SK-N-SH treated with all-trans-retinoic acid at 6 μM for 48 hours (cell line): ENCODE results near the gene OR2J2.

Source experiments
- ARNTL ChIP-seq: fragments of 450-650 bp; formaldehyde crosslinking; IDR thresholded peaks from 2 replicates; pipeline ENCODE4 v1.5.0; 2020; ENCODE audit warnings: low read depth, mild to moderate bottlenecking, moderate library complexity, borderline replicate concordance
- BACH2 ChIP-seq: fragments of 250-450 bp; sonication (Bioruptor Pico); IDR thresholded peaks from 2 replicates; pipeline ENCODE4 v1.9.0; 2021; ENCODE audit warnings: mild to moderate bottlenecking, borderline replicate concordance
- ISL1 ChIP-seq: fragments of 250-450 bp; sonication (Bioruptor Pico); IDR thresholded peaks from 2 replicates; pipeline ENCODE4 v2.1.2; 2022; ENCODE audit warnings: mild to moderate bottlenecking, moderate library complexity
- OSR1 ChIP-seq: fragments of 250-450 bp; sonication (Bioruptor Pico); IDR thresholded peaks from 2 replicates; pipeline ENCODE4 v1.8.0; 2022; ENCODE audit warnings: moderate library complexity, mild to moderate bottlenecking, inconsistent platforms
- PPARA ChIP-seq: fragments of 250-450 bp; sonication (Bioruptor Pico); IDR thresholded peaks from 2 replicates; pipeline ENCODE4 v1.5.0; 2020; ENCODE audit warnings: mild to moderate bottlenecking, borderline replicate concordance
- RARB ChIP-seq: fragments of 250-450 bp; sonication (Bioruptor Pico); IDR thresholded peaks from 2 replicates; pipeline ENCODE4 v1.8.0; 2021; ENCODE audit warnings: mild to moderate bottlenecking, moderate library complexity
- SNAI2 ChIP-seq: fragments of 250-450 bp; sonication (Bioruptor Pico); IDR thresholded peaks from 2 replicates; pipeline ENCODE4 v1.5.0; 2020; ENCODE audit warnings: mild to moderate bottlenecking, moderate library complexity
- TCF4 ChIP-seq: fragments of 250-450 bp; sonication (Bioruptor Pico); IDR thresholded peaks from 2 replicates; pipeline ENCODE4 v1.8.0; 2021; ENCODE audit warnings: mild to moderate bottlenecking, moderate library complexity, borderline replicate concordance
- TOX ChIP-seq: fragments of 250-450 bp; sonication (Bioruptor Pico); IDR thresholded peaks from 2 replicates; pipeline ENCODE4 v1.8.0; 2021; ENCODE audit warnings: mild to moderate bottlenecking, moderate library complexity, borderline replicate concordance
- ZFP3 ChIP-seq: fragments of 250-450 bp; sonication (Bioruptor Pico); IDR thresholded peaks from 2 replicates; pipeline ENCODE4 v1.5.0; 2020; ENCODE audit warnings: mild to moderate bottlenecking, moderate library complexity
- ZFP30 ChIP-seq: fragments of 450-650 bp; formaldehyde crosslinking; IDR thresholded peaks from 2 replicates; pipeline ENCODE4 v1.5.0; 2022; ENCODE audit warnings: mild to moderate bottlenecking, moderate library complexity
- TF ChIP-seq, protein P1 (sequence below): fragments of 250-450 bp; sonication (Bioruptor Pico); IDR thresholded peaks from 2 replicates; pipeline ENCODE4 v1.8.0; 2020; ENCODE audit warnings: mild to moderate bottlenecking, moderate library complexity, borderline replicate concordance
- TF ChIP-seq, protein P2 (sequence below): fragments of 250-450 bp; sonication (Bioruptor Pico); IDR thresholded peaks from 2 replicates; pipeline ENCODE4 v1.5.1; 2020; ENCODE audit warnings: low read depth, mild to moderate bottlenecking, moderate library complexity

DNA sequence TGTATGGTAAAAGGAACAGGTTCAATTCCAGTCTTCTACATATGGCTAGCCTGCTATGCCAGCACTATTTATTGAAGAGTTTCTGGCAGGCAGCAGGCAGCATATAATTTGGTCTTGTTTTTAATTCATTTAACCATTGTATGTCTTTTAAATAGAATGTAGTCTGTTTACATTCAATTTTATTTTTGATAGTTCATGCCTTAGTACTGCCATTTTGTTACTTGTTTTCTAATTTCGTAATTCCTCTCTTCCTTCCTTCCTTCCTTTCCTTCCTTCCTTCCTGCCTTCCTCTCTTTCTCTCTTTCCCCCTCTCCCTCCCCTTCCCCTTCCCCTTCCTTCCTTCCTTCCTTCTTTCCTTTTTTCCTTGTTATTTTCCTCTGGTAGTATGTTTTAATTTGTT is 17.6 kb upstream of the OR2J2 start:
- TF ChIP-seq RARB (no peak), ZFP30 (CRISPR knock-in tag) (no peak), OSR1 (no peak), ZFP3 (CRISPR knock-in tag) (no peak), TOX (no peak), ARNTL (CRISPR knock-in tag) (no peak), ISL1 (CRISPR knock-in tag) (no peak), PPARA (CRISPR knock-in tag) (no peak), BACH2 (CRISPR knock-in tag) (no peak), SNAI2 (CRISPR knock-in tag) (no peak), TCF4 (CRISPR knock-in tag) (no peak)
- TF ChIP-seq, protein P1, sequence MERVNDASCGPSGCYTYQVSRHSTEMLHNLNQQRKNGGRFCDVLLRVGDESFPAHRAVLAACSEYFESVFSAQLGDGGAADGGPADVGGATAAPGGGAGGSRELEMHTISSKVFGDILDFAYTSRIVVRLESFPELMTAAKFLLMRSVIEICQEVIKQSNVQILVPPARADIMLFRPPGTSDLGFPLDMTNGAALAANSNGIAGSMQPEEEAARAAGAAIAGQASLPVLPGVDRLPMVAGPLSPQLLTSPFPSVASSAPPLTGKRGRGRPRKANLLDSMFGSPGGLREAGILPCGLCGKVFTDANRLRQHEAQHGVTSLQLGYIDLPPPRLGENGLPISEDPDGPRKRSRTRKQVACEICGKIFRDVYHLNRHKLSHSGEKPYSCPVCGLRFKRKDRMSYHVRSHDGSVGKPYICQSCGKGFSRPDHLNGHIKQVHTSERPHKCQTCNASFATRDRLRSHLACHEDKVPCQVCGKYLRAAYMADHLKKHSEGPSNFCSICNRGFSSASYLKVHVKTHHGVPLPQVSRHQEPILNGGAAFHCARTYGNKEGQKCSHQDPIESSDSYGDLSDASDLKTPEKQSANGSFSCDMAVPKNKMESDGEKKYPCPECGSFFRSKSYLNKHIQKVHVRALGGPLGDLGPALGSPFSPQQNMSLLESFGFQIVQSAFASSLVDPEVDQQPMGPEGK (CRISPR knock-in tag): no peak
- TF ChIP-seq, protein P2, sequence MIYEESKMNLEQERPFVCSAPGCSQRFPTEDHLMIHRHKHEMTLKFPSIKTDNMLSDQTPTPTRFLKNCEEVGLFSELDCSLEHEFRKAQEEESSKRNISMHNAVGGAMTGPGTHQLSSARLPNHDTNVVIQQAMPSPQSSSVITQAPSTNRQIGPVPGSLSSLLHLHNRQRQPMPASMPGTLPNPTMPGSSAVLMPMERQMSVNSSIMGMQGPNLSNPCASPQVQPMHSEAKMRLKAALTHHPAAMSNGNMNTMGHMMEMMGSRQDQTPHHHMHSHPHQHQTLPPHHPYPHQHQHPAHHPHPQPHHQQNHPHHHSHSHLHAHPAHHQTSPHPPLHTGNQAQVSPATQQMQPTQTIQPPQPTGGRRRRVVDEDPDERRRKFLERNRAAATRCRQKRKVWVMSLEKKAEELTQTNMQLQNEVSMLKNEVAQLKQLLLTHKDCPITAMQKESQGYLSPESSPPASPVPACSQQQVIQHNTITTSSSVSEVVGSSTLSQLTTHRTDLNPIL (CRISPR knock-in tag): no peak
